Vagina (tissue), 2 donors: ENCODE results near the gene RPTOR.

Experiments used
- CTCF ChIP-seq, 3 experiments: fragments of 450-650 bp in 2 of 3; fragments of 200-600 bp in 1 of 3; sonication (generic) in 1 of 3; IDR thresholded peaks; one replicate each; pipeline ENCODE4 v1.5.1; 2017 to 2019; ENCODE audit warnings: antibody characterized with exemption in 3 of 3, mild to moderate bottlenecking in 2 of 3, moderate library complexity in 2 of 3
- POLR2A ChIP-seq, 2 donors: fragments of 450-650 bp; IDR thresholded peaks; one replicate each; pipeline ENCODE4 v1.6.1; 2017; ENCODE audit warnings: antibody characterized with exemption in 2 of 2, mild to moderate bottlenecking in 2 of 2, moderate library complexity in 2 of 2
- POLR2AphosphoS5 ChIP-seq, 2 donors: sonication (generic); formaldehyde crosslinking; IDR thresholded peaks; one replicate each; pipeline ENCODE4 v1.9.0; 2017; ENCODE audit warnings: antibody characterized with exemption in 2 of 2, mild to moderate bottlenecking in 2 of 2, low read depth in 1 of 2; ENCODE audit not compliant: insufficient read depth in 1 of 2

GRCh38 chr17:80861892-80862291 is 317.3 kb downstream of the RPTOR start:
- no peak for TF ChIP-seq POLR2AphosphoS5 (IDR thresholded peaks at IDR 0.05; ENCODE audit: insufficient read depth in 1 of 2, low read depth in 1 of 2)
- TF ChIP-seq POLR2A (IDR thresholded peaks at IDR 0.05), result no peak
- TF ChIP-seq CTCF (IDR thresholded peaks at IDR 0.05), result no peak
